Measurements from ENCODE around the gene DPYSL5. TPM values are rescaled to one million over a fixed set of nuclear protein-coding genes. Genes with fewer than 3 reads are reported as not detected.

Gene DPYSL5
- total and polyA plus RNA-seq, 9 of the 15 experiments (the other 6 are each of a cell fraction or from before 2014, with no cell fraction given) = 0.06 TPM; not detected in 8

DNA sequence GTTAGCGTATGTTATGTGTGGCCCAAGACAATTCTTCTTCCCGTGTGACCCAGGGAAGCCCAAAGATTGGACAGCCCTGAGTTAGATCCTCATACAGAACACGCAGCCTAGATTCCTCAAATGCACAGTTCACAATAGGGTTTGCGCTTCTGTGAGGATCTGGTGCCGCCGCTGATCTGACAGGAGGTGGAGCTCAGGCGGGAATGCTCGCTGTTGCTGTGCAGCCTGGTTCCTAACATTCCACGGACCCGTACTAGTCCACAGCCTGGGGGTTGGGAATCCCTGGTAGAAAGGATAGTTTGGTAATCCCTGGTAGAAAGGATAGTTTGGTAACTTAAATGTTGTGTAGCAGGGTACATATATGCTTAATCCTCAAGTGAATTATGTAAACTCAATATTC is 149.5 kb downstream of the DPYSL5 start (continued):
- TF ChIP-seq, protein P1, sequence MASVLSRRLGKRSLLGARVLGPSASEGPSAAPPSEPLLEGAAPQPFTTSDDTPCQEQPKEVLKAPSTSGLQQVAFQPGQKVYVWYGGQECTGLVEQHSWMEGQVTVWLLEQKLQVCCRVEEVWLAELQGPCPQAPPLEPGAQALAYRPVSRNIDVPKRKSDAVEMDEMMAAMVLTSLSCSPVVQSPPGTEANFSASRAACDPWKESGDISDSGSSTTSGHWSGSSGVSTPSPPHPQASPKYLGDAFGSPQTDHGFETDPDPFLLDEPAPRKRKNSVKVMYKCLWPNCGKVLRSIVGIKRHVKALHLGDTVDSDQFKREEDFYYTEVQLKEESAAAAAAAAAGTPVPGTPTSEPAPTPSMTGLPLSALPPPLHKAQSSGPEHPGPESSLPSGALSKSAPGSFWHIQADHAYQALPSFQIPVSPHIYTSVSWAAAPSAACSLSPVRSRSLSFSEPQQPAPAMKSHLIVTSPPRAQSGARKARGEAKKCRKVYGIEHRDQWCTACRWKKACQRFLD (CRISPR knock-in tag; IDR thresholded peaks at IDR 0.05) = no peak
- TF ChIP-seq RBM17 (IDR thresholded peaks at IDR 0.05; ENCODE audit: borderline replicate concordance, low read depth, low read length) (no peak), MYC (IDR thresholded peaks at IDR 0.05; ENCODE audit: low read depth, low read length) (no peak), MYC (CRISPR knock-in tag; IDR thresholded peaks at IDR 0.05; ENCODE audit: borderline replicate concordance, low read depth) (no peak), ZNF384 (IDR thresholded peaks at IDR 0.05; ENCODE audit: low read depth, low read length) (no peak)
- TF ChIP-seq, protein P2, sequence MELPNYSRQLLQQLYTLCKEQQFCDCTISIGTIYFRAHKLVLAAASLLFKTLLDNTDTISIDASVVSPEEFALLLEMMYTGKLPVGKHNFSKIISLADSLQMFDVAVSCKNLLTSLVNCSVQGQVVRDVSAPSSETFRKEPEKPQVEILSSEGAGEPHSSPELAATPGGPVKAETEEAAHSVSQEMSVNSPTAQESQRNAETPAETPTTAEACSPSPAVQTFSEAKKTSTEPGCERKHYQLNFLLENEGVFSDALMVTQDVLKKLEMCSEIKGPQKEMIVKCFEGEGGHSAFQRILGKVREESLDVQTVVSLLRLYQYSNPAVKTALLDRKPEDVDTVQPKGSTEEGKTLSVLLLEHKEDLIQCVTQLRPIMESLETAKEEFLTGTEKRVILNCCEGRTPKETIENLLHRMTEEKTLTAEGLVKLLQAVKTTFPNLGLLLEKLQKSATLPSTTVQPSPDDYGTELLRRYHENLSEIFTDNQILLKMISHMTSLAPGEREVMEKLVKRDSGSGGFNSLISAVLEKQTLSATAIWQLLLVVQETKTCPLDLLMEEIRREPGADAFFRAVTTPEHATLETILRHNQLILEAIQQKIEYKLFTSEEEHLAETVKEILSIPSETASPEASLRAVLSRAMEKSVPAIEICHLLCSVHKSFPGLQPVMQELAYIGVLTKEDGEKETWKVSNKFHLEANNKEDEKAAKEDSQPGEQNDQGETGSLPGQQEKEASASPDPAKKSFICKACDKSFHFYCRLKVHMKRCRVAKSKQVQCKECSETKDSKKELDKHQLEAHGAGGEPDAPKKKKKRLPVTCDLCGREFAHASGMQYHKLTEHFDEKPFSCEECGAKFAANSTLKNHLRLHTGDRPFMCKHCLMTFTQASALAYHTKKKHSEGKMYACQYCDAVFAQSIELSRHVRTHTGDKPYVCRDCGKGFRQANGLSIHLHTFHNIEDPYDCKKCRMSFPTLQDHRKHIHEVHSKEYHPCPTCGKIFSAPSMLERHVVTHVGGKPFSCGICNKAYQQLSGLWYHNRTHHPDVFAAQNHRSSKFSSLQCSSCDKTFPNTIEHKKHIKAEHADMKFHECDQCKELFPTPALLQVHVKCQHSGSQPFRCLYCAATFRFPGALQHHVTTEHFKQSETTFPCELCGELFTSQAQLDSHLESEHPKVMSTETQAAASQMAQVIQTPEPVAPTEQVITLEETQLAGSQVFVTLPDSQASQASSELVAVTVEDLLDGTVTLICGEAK (IDR thresholded peaks at IDR 0.05) = no peak
- TF ChIP-seq, protein P2 (CRISPR knock-in tag; IDR thresholded peaks at IDR 0.05) = no peak

All from K562 (cell line).